ENCODE data around the gene ONECUT1. TPM values are rescaled to one million over a fixed set of nuclear protein-coding genes. Genes with fewer than 3 reads are reported as not detected.

Gene ONECUT1
- total and polyA plus RNA-seq, 2 of the 8 experiments (the other 6 are each of a cell fraction or from before 2014, with no cell fraction given): 0.65 to 6.4 TPM

- Histone ChIP-seq H3K18ac (ENCODE audit: extremely low read depth, low read length) (no peak overlapping the region), H3K79me2 (ENCODE audit: control insufficient read depth in 1 of 2, insufficient read depth in 2 of 2, low read length in 2 of 2) (no peaks in the 10 kb centered on the region), H2BK20ac (ENCODE audit: low read length) (no peak overlapping the region), H2BK5ac (ENCODE audit: low read depth, low read length) (no peak overlapping the region), H3K4ac (replicated peaks; ENCODE audit: insufficient read length, low read depth, low read length) (no peak overlapping the region), H4K91ac (replicated peaks; ENCODE audit: insufficient read length, low read length) (no peak overlapping the region), H3K36me3 (ENCODE audit: control insufficient read depth in 2 of 4, insufficient read depth in 4 of 4, low read length in 3 of 4) (no peaks in the 10 kb centered on the region), H4K20me1 (replicated peaks in 1 of 2; ENCODE audit: control insufficient read depth in 1 of 2, insufficient read depth in 2 of 2, low read length in 2 of 2) (peaks cover 0 to 4% of the 10 kb centered on the region in 2 experiments), H3K23me2 (ENCODE audit: low read depth, low read length) (peaks cover 3% of the 10 kb centered on the region; the same call in 1 of the 2 replicates), H3K9ac (replicated peaks in 1 of 4; ENCODE audit: extremely low read depth in 1 of 4, low read depth in 3 of 4, low read length in 3 of 4) (no peak overlapping the region), H3K23ac (ENCODE audit: insufficient read length) (no peak overlapping the region), H4K5ac (ENCODE audit: insufficient read length, low read depth, low read length) (no peak overlapping the region), H3K4me1 (replicated peaks in 1 of 4; ENCODE audit: control insufficient read depth in 3 of 4, insufficient read depth in 4 of 4, low read length in 3 of 4) (peaks cover 0 to 19% (median 5%) of the 10 kb centered on the region in 4 experiments; a peak in 3 of 7 replicates), H2BK120ac (replicated peaks; ENCODE audit: low read depth, low read length) (no peak overlapping the region), H4K8ac (ENCODE audit: extremely low read depth, insufficient read depth, low read length) (no peak overlapping the region), H2BK12ac (ENCODE audit: low read depth, low read length) (no peak overlapping the region), H3K4me2 (ENCODE audit: insufficient read depth in 1 of 2, low read depth in 2 of 2, low read length in 2 of 2) (no peak overlapping the region), H3K27me3 (replicated peaks in 1 of 4; ENCODE audit: control insufficient read depth in 3 of 4, extremely low read depth in 1 of 4, insufficient read depth in 3 of 4, low read length in 3 of 4) (peaks cover 0 to 17% (median 13%) of the 10 kb centered on the region in 4 experiments; a peak in 6 of 7 replicates), H3K79me1 (ENCODE audit: low read depth, low read length) (no peaks in the 10 kb centered on the region), H3K9me3 (ENCODE audit: insufficient read depth in 2 of 2, low read depth in 1 of 2, low read length in 1 of 2) (no peaks in the 10 kb centered on the region), H3K56ac (replicated peaks; ENCODE audit: insufficient read length, low read depth, low read length) (no peak overlapping the region), H2AK5ac (ENCODE audit: low read depth, low read length) (no peak overlapping the region), H3K14ac (ENCODE audit: insufficient read length) (no peak overlapping the region), H3K4me3 (ENCODE audit: extremely low read depth in 1 of 4, insufficient read depth in 2 of 4, low read depth in 3 of 4, low read length in 4 of 4) (no peak overlapping the region; a peak in 1 of 8 replicates), H2BK15ac (ENCODE audit: low read length) (no peak overlapping the region), H3K27ac (ENCODE audit: low read depth, low read length) (no peak overlapping the region), H2AFZ (ENCODE audit: low read length) (no peak overlapping the region)
- WGBS, 2 experiments (ENCODE audit: extremely low coverage in 1 of 2, insufficient coverage in 1 of 2, insufficient read length in 1 of 2, insufficient replicate concordance in 2 of 2, low coverage in 1 of 2, low lambda C conversion rate in 2 of 2, missing lambda C conversion rate in 1 of 2): 77% methylated on average over 1 of the region's 1 CpG; no CpG with 5 or more reads in 1 of the 2 experiments
- DNase-seq (ENCODE audit: low read depth in 1 of 2, low spot score in 2 of 2) (peak in 1 of 2 experiments; percentile 46), FAIRE-seq (no peak)
- POLR2A ChIA-PET (ENCODE audit: partially characterized antibody): no interaction called here
- CTCF ChIA-PET (ENCODE audit: partially characterized antibody): interaction anchor here (0.6 to 5.3 kb wide), 4 partner anchors 13 to 887 kb away, joined by 3 to 35 read pairs (median 5); no protein-coding TSS in a partner anchor
- TF ChIP-seq NRF1 (IDR thresholded peaks at IDR 0.05; ENCODE audit: low read depth, low read length) (no peak), CHD2 (IDR thresholded peaks at IDR 0.05; ENCODE audit: low read length) (no peak), SIRT6 (IDR thresholded peaks at IDR 0.05; ENCODE audit: low read length) (no peak), SP2 (IDR thresholded peaks at IDR 0.05; ENCODE audit: low read length) (no peak), KDM4A (IDR thresholded peaks at IDR 0.05; ENCODE audit: low read depth, low read length, severe bottlenecking) (no peak), FOSL1 (IDR thresholded peaks at IDR 0.05; ENCODE audit: insufficient read depth, low read depth, low read length) (no peak), BCL11A (IDR thresholded peaks at IDR 0.05; ENCODE audit: low read depth in 2 of 2, low read length in 2 of 2) (no peak), JUN (IDR thresholded peaks at IDR 0.05; ENCODE audit: low read depth, low read length) (no peak), RBBP5 (IDR thresholded peaks at IDR 0.05; ENCODE audit: borderline replicate concordance, low read depth, low read length) (no peak)
- TF ChIP-seq, protein P1, sequence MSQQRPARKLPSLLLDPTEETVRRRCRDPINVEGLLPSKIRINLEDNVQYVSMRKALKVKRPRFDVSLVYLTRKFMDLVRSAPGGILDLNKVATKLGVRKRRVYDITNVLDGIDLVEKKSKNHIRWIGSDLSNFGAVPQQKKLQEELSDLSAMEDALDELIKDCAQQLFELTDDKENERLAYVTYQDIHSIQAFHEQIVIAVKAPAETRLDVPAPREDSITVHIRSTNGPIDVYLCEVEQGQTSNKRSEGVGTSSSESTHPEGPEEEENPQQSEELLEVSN (IDR thresholded peaks at IDR 0.05): no peak
- TF ChIP-seq, protein P2, sequence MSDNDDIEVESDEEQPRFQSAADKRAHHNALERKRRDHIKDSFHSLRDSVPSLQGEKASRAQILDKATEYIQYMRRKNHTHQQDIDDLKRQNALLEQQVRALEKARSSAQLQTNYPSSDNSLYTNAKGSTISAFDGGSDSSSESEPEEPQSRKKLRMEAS (IDR thresholded peaks at IDR 0.05): no peak
- TF ChIP-seq, protein P3, sequence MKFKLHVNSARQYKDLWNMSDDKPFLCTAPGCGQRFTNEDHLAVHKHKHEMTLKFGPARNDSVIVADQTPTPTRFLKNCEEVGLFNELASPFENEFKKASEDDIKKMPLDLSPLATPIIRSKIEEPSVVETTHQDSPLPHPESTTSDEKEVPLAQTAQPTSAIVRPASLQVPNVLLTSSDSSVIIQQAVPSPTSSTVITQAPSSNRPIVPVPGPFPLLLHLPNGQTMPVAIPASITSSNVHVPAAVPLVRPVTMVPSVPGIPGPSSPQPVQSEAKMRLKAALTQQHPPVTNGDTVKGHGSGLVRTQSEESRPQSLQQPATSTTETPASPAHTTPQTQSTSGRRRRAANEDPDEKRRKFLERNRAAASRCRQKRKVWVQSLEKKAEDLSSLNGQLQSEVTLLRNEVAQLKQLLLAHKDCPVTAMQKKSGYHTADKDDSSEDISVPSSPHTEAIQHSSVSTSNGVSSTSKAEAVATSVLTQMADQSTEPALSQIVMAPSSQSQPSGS (IDR thresholded peaks at IDR 0.05; ENCODE audit: low read length): no peak
Observed at GRCh38 chr15:52778457-52778856, 11.7 kb downstream of the ONECUT1 start.
